Nephron progenitor cell (in vitro differentiated cells): Measurements from ENCODE around the gene USP11.

Source experiments
- DNase-seq: peaks from one replicate; pipeline ENCODE4 v3.0.0; 2021
- H3K27ac Mint-ChIP-seq: 2 replicates; pipeline ENCODE4 v1.8.0; 2021; ENCODE audit warnings: mild to moderate bottlenecking, moderate library complexity, mixed read lengths
- H3K27me3 Mint-ChIP-seq: 2 replicates; pipeline ENCODE4 v1.8.0; 2021; ENCODE audit warnings: mild to moderate bottlenecking, low read depth, mixed read lengths; ENCODE audit not compliant: poor library complexity
- H3K36me3 Mint-ChIP-seq: 2 replicates; pipeline ENCODE4 v1.8.0; 2021; ENCODE audit warnings: low read depth, mixed read lengths
- H3K4me1 Mint-ChIP-seq: 2 replicates; pipeline ENCODE4 v1.8.0; 2021; ENCODE audit warnings: mixed read lengths
- H3K4me3 Mint-ChIP-seq: 2 replicates; pipeline ENCODE4 v1.8.0; 2021; ENCODE audit warnings: mild to moderate bottlenecking, moderate library complexity, mixed read lengths
- H3K9me3 Mint-ChIP-seq: 2 replicates; pipeline ENCODE4 v1.8.0; 2021; ENCODE audit warnings: mild to moderate bottlenecking, moderate library complexity, mixed read lengths
- TF ChIP-seq, protein P1 (sequence below): fragments of 200-600 bp; sonication (generic); IDR thresholded peaks from 2 replicates; pipeline ENCODE4 v1.5.0; 2021; ENCODE audit warnings: antibody characterized with exemption

The USP11 gene

GRCh38 chrX:47200385-47201150 is 32.2 kb upstream of the USP11 start:
- DNase-seq = no peak
- peak overlapping the region; percentile 92 for H3K27ac Mint-ChIP-seq
- H3K27me3 Mint-ChIP-seq = peaks cover 5% of the 10 kb centered on the region
- H3K36me3 Mint-ChIP-seq = peaks cover 99% of the 10 kb centered on the region
- peaks cover 35% of the 10 kb centered on the region for H3K4me1 Mint-ChIP-seq
- H3K9me3 Mint-ChIP-seq = no peaks in the 10 kb centered on the region
- no peak overlapping the region for H3K4me3 Mint-ChIP-seq
- TF ChIP-seq, protein P1, sequence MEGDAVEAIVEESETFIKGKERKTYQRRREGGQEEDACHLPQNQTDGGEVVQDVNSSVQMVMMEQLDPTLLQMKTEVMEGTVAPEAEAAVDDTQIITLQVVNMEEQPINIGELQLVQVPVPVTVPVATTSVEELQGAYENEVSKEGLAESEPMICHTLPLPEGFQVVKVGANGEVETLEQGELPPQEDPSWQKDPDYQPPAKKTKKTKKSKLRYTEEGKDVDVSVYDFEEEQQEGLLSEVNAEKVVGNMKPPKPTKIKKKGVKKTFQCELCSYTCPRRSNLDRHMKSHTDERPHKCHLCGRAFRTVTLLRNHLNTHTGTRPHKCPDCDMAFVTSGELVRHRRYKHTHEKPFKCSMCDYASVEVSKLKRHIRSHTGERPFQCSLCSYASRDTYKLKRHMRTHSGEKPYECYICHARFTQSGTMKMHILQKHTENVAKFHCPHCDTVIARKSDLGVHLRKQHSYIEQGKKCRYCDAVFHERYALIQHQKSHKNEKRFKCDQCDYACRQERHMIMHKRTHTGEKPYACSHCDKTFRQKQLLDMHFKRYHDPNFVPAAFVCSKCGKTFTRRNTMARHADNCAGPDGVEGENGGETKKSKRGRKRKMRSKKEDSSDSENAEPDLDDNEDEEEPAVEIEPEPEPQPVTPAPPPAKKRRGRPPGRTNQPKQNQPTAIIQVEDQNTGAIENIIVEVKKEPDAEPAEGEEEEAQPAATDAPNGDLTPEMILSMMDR = no peak

DNA sequence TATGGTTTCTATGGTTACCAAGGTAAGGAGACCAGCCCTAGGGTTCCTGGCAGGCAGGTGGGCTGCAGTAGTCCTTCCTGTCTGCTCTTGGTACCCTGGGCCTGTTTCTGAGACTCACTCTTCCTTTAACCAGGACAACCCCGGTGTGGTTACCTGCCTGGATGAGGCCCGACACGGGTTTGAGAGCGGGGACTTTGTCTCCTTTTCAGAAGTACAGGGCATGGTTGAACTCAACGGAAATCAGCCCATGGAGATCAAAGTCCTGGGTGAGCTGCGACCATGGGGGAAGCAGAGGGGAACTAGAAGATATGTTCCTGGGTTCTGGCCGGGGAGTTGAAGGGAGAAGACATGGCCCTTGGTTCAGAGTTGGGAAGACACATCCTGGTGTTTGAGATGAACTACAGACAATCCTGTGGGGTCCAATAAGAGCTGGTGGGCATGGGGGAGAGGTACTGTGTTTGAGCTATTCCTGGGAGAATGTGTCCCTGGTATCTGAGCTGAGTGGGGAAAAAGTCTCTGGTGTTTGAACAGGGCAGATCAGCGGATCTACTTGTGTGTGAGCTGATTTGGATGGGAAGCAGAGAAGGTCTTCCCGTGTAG is 31.4 kb upstream of the USP11 start:
- Mint-ChIP-seq H3K27ac (peak overlapping the region; percentile 75), H3K4me1 (peaks cover 26% of the 10 kb centered on the region), H3K36me3 (peaks cover 99% of the 10 kb centered on the region), H3K4me3 (no peak overlapping the region), H3K9me3 (no peaks in the 10 kb centered on the region), H3K27me3 (peaks cover 5% of the 10 kb centered on the region)
- TF ChIP-seq, protein P1 = no peak
- no peak for DNase-seq

DNA sequence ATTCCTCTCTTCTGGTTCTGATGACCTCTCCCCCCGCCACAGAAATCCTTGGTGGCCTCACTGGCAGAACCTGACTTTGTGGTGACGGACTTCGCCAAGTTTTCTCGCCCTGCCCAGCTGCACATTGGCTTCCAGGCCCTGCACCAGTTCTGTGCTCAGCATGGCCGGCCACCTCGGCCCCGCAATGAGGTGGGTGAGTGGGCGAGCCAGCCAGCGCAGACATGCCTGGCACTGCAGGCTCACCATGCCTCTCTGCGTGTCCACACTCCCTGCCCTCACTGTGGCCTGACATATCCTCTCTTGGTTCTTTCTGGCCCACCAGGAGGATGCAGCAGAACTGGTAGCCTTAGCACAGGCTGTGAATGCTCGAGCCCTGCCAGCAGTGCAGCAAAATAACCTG is 30.5 kb upstream of the USP11 start:
- Mint-ChIP-seq H3K36me3 (peaks cover 99% of the 10 kb centered on the region), H3K4me1 (peaks cover 18% of the 10 kb centered on the region), H3K27ac (peak overlapping the region; percentile 36), H3K27me3 (peaks cover 5% of the 10 kb centered on the region), H3K4me3 (no peak overlapping the region), H3K9me3 (no peaks in the 10 kb centered on the region)
- DNase-seq = no peak
- TF ChIP-seq, protein P1 = no peak

DNA sequence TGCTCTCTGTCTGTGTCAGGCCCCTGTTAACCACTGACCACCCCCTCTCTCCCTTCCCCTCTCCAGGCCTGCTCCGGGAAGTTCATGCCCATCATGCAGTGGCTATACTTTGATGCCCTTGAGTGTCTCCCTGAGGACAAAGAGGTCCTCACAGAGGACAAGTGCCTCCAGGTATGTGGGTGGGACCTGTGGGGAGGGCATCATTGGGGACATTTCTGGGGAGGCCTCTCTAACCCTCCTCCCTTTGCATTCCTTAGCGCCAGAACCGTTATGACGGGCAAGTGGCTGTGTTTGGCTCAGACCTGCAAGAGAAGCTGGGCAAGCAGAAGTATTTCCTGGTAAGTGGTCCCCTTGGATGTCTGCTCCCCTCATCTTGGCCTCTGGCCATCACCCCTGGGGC is 29.9 kb upstream of the USP11 start:
- TF ChIP-seq, protein P1 = no peak
- Mint-ChIP-seq H3K27me3 (peaks cover 5% of the 10 kb centered on the region), H3K4me3 (no peak overlapping the region), H3K9me3 (no peaks in the 10 kb centered on the region), H3K27ac (no peak overlapping the region), H3K36me3 (peaks cover 97% of the 10 kb centered on the region), H3K4me1 (peaks cover 12% of the 10 kb centered on the region)
- no peak for DNase-seq

- no peak for DNase-seq
- H3K36me3 Mint-ChIP-seq = peaks cover 92% of the 10 kb centered on the region
- H3K9me3 Mint-ChIP-seq = no peaks in the 10 kb centered on the region
- peaks cover 2% of the 10 kb centered on the region for H3K27me3 Mint-ChIP-seq
- TF ChIP-seq, protein P1 = no peak
- no peak overlapping the region for H3K27ac Mint-ChIP-seq
- no peaks in the 10 kb centered on the region for H3K4me1 Mint-ChIP-seq
- H3K4me3 Mint-ChIP-seq = no peak overlapping the region
Observed at GRCh38 chrX:47204970-47205369, 27.8 kb upstream of the USP11 start.

GRCh38 chrX:47206316-47206715 is 26.5 kb upstream of the USP11 start:
- Mint-ChIP-seq H3K4me1 (no peaks in the 10 kb centered on the region), H3K27me3 (no peaks in the 10 kb centered on the region), H3K27ac (peak overlapping the region; percentile 48), H3K36me3 (peaks cover 92% of the 10 kb centered on the region), H3K4me3 (no peak overlapping the region), H3K9me3 (no peaks in the 10 kb centered on the region)
- DNase-seq = no peak
- TF ChIP-seq, protein P1 = no peak
